K562 (cell line): ENCODE data around the gene TMEFF2.

ENCODE experiments used
- ATF7 ChIP-seq: fragments of 450-650 bp; IDR thresholded peaks from 2 replicates; pipeline ENCODE4 v1.7.1; 2014; ENCODE audit warnings: mild to moderate bottlenecking, moderate library complexity
- BCLAF1 ChIP-seq, 2 experiments: fragments of 450-650 bp in 1 of 2; IDR thresholded peaks; 2 replicates each; pipeline ENCODE4 v1.6.1; 2011 to 2017; ENCODE audit warnings: low read depth in 2 of 2, antibody characterized with exemption in 1 of 2, borderline replicate concordance in 1 of 2, low read length in 1 of 2, mild to moderate bottlenecking in 1 of 2, mixed read lengths in 1 of 2; ENCODE audit not compliant: control insufficient read depth in 1 of 2
- KHSRP ChIP-seq: fragments of 450-650 bp; IDR thresholded peaks from 2 replicates; pipeline ENCODE4 v1.6.1; 2017
- NR1H2 ChIP-seq: sonication (generic); formaldehyde crosslinking; IDR thresholded peaks from 2 replicates; pipeline ENCODE4 v1.4.0; 2020; ENCODE audit warnings: mild to moderate bottlenecking, missing genetic modification reagents
- NR2C2 ChIP-seq, 2 experiments: fragments of 200-800 bp in 1 of 2; sonication (Bioruptor generic) in 1 of 2; sonication (generic) in 1 of 2; formaldehyde crosslinking in 1 of 2; IDR thresholded peaks; 2 replicates each; pipeline versions ENCODE4 v1.6.1 to v1.8.0; 2016 to 2022; ENCODE audit warnings: mild to moderate bottlenecking in 1 of 2, missing compliant biosample characterization in 1 of 2, missing genetic modification characterization in 1 of 2, missing genetic modification reagents in 1 of 2
- POLR2A ChIP-seq: fragments of 450-650 bp; conservative IDR thresholded peaks from 2 replicates; pipeline ENCODE4 v1.6.1; 2016
- POLR2AphosphoS5 ChIP-seq: IDR thresholded peaks from 2 replicates; pipeline ENCODE4 v1.6.1; 2011; ENCODE audit warnings: mild to moderate bottlenecking, low read depth, low read length, moderate library complexity; ENCODE audit not compliant: control insufficient read depth, insufficient read depth
- PRDM10 ChIP-seq: fragments of 450-650 bp; IDR thresholded peaks from 2 replicates; pipeline ENCODE4 v1.6.1; 2018; ENCODE audit not compliant: partially characterized antibody
- SMAD1 ChIP-seq: fragments of 150-350 bp; IDR thresholded peaks from 2 replicates; pipeline ENCODE4 v1.6.1; 2014; ENCODE audit warnings: low read length, low read depth; ENCODE audit not compliant: partially characterized antibody
- SRF ChIP-seq, 2 experiments: fragments of 250-450, 450-650 bp in 1 of 2; sonication (Bioruptor Pico) in 1 of 2; sonication (generic) in 1 of 2; formaldehyde crosslinking; IDR thresholded peaks; 2 replicates each; pipeline versions ENCODE4 v1.5.0 to v1.5.1; 2020 to 2022; ENCODE audit warnings: mild to moderate bottlenecking in 1 of 2, missing genetic modification reagents in 1 of 2
- ZNF280A ChIP-seq: fragments of 450-650 bp; IDR thresholded peaks from 2 replicates; pipeline ENCODE4 v1.6.1; 2018; ENCODE audit warnings: mild to moderate bottlenecking, low read depth; ENCODE audit not compliant: partially characterized antibody

GRCh38 chr2:192067631-192068030, 127.1 kb downstream of the TMEFF2 start:
- TF ChIP-seq SRF (CRISPR knock-in tag; IDR thresholded peaks at IDR 0.05) (no peak), POLR2A (no peak), KHSRP (no peak), ZNF280A (no peak), NR2C2 (CRISPR knock-in tag; IDR thresholded peaks at IDR 0.05) (no peak), NR2C2 (tag; IDR thresholded peaks at IDR 0.05) (no peak), ATF7 (no peak), BCLAF1 (IDR thresholded peaks at IDR 0.05; ENCODE audit: borderline replicate concordance in 1 of 2, control insufficient read depth in 1 of 2, low read depth in 2 of 2, low read length in 1 of 2) (no peak), NR1H2 (no peak), PRDM10 (no peak), POLR2AphosphoS5 (no peak), SMAD1 (no peak)
